Small intestine (tissue), 4 donors: ENCODE results near the gene SGPP1. TPM values are rescaled to one million over a fixed set of nuclear protein-coding genes. Genes with fewer than 3 reads are reported as not detected.

ENCODE experiments used
- polyA plus RNA-seq, 4 donors: library from polyadenylated mRNA; stranded (reverse) in 3 of 4; unstranded in 1 of 4; fragments of 200-250 nt in 3 of 4; fragments of 120-200 nt in 1 of 4; gene quantifications; one replicate each; pipeline versions ENCODE4 v1.2.1 to v1.2.3, GENCODE V29; 2013
- donor health status: healthy with polysubstance abuse.
- donor health status: Bipolar disorder and iron deficiency.
- donor health status: healthy.

SGPP1 gene
- polyA plus RNA-seq, 4 donors = 3.2 to 8.7 (median 6.2) TPM

Other genes starting within 250 kb of the SGPP1 start
- 10 to 100 TPM in 2 of 4 donors, 1 to 10 TPM in 2; 6.8 to 20.0 (median 8.7) TPM for gene PPP2R5E, start 184.7 kb downstream of the SGPP1 start, polyA plus RNA-seq
- gene WDR89, start 86.2 kb downstream of the SGPP1 start, polyA plus RNA-seq = 10 to 100 TPM in 1 of 4 donors, 1 to 10 TPM in 3; 3.0 to 13.1 (median 5.1) TPM
- gene SYNE2, start 124.9 kb upstream of the SGPP1 start, polyA plus RNA-seq = 10 to 100 TPM; 13.8 to 47.4 (median 32.9) TPM